GM21423 (cell line): Measurements from ENCODE around the gene DGKB.

Experiments
- ATAC-seq: cut with Tn5 transposase; IDR thresholded peaks from one replicate; pipeline ENCODE4 v1.9.1; 2021; ENCODE audit warnings: mild to moderate bottlenecking, moderate library complexity; ENCODE audit not compliant: unreplicated experiment

The DGKB gene

DNA sequence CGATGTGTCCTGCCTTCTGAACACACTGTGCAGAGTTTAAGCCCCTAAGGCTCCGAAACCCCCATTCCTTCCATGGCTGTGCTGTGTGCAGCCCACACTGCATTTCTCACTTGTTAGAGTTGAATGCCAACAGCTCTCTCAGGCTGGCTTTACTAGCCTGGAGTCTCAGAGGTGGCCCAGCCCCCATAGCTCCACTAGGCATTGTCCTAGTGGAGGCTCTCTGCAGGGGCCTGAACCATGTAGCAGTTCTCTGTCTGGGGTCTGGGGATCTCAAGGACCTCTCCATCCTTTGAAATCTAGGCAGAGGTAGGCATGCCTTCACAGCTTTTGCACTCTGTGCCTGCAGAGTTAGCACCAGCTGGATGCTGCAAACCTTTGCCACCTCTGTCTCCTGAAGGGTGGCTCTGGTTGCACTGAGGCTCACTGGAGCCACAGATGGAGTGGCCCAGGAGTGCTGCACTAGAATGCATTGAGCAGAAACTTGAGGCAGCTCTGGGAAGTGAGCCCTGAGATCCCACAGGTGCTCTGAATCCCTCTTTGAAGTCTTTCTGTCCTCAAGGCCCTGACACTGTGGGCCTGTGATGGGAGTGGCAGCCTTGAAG lies 301.7 kb downstream of the DGKB start:
- no peak for ATAC-seq

DNA sequence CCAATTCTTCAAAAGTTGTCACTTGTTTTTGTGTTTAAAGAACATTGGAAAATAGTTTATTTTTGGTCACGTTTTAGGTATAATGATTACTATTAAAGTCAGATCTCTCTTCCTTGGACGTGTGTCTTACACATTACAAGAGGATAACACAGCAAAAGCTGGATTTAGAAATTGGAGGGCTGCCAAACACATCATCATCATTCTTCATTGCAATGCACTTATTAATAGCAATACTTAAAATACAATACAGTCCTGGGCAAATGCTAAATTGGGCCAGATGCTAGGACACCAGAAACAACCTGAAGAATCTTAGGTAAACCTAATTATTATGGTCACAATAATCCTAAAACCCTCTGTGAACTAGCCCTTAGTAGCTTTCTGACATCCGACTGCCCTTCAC lies 303.6 kb downstream of the DGKB start:
- ATAC-seq, result no peak

DNA sequence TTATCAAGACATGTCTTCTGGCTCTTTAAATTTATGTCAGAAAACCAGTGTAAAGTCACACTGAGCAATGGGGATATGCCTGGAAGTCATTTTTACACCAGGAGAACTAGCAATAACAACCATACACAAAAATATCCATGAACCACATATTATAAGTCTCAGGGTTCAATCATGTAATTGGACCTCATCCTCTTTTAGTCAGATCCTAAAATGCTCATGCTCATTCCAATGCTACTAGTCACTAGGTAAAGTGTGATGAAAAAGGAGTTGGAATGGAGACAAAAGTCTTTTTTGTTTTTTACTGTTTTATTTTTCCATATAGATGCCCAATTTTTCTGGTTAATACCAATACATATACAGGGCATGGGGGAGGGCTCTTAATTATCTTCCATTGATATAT lies 306.1 kb downstream of the DGKB start:
- no peak for ATAC-seq

DNA sequence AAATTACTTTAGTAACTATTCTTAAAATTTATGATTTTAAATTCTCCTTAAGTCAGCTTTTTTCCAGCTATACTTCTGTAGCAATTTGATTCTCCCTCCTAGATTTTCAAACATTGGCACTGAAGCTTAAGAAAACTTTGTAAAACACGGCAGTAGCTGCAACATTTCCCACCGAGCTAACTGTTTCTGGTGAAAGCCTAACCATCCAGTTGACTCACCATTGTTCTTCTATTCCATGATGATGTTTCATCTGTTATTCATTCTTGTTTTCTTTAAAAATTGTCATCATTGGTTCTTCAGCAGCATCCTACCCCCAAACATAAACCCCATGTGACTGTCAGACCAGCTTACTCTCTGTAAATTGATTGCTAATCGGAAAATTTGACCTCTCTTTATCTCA lies 312.3 kb downstream of the DGKB start:
- ATAC-seq, result no peak

DNA sequence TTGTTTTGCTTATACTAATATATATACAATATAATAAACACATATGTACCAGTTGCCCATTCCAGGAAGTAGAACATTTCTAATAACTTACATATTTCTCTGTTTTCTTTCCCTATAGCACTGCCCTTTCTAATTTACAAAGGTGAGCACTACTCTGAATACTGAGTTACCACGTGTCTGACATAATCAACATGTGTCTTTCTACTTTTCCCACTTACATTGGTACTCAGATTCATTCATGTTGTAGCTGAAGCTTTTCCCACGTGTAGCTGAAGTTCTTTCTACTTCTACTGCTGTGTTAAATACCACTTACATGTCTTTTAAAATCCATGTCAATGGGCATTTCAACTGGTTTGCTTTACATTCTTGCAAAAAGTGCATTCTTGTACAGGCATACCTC lies 317.3 kb downstream of the DGKB start:
- no peak for ATAC-seq

DNA sequence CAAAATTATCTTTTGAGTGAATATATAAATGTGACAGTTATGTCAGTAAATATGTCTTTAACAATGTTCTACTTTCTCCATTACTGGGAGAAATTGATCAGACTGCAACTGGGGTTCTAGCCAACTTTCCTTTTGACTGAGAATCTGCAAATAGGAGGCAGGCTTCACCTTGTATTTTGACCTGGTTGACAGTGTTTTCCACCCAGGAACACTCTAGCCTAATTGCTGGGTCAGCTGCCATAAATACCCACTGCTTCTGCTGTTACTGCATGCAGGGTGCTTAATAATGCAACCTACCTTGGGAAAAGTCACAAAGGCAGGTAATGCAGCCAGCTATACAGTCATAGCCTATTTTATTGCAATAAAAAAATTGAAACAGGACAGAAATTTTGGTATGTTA lies 319.0 kb downstream of the DGKB start:
- ATAC-seq, result no peak

DNA sequence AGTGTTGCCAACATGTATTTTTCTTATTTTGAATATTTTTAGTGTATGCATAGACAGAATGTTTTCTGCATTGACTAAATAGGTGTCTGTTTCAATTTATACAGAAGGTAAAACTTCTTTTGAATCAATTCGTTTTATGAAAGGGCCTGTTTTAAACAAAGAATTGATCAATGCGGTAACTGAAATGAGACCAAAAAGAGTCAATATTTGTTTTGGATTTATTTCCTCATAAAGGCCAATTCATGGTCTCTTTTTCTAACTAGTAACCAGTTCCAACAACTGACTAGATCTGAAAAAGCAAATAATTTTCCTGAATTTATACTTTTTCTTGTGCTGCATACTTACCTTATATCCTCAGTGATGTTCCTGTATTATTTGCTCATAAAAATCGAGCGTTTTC lies 320.5 kb downstream of the DGKB start:
- no peak for ATAC-seq

DNA sequence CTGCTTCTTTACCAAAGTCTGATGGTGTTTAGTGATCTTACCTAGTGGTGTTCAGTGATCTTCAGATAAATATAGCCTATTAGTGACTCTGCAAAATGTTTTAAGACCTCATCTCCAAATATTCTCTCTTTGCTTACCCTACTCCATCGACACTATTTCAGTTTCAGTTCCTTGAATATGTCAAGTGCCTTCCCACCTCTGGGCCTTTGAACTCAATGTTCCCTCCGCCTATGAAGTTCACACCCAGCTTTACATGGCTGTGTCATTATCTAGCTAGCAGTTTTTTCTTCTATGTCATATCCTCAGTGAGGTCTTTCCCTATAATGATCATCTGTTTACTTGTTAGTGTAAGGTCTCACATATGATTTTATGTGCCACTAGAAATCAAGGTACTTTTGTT lies 322.6 kb downstream of the DGKB start:
- no peak for ATAC-seq

DNA sequence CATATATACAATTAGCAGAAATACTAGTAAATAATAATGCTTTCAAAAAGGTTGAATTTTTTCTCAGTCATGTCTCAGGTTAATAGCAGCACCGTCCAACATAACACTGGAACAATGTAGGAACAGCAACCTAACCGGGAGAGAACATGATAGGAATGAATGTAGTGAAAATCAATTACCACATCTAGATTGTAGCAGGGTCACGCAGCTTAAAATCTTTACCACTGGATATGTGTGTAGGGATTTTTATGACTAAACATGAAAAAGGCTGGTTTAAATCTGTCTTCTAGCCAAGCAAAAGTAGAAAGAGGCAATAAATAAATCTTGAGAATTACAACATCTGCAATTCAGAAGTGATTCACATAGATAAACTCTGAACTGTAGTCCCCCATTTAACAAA lies 326.0 kb downstream of the DGKB start:
- no peak for ATAC-seq

DNA sequence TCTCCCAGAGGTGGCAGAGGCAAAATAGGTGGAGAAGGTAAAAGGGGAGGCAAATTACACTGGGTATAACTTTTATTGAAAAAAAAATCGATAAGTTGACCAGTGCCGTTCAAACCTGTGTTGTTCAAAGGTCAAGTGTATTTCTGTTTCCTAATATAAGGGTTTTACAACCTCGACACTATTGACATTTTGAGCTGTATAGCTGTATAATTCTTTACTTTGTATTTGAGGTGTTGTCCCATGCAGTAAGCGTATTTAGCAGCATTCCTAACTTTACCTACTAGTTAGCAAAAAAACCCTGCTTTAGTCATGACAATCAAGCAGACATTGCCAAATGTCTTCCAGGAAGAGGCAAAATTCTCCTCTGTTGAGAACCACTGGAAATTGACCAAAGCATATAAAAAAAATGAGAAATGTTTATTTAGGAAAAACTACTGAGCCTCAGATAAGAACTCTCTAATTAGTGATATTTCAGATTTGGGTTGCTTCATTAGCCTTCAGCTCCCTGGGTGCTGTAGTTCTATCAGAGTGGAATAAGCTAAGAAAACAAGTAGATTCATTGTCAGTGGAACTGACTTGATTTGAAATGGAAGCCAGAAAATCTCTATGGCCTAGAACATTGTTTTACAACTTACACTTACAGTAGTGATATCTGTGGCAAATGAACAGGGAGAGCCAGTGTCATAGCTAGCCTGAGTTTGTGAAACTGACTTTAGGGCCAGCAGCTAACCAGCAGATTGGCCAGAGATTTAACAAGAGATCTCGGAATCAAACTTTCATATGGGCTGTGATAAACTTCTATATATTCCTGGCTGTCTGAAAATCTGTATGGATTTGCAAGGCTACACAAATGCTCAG lies 331.6 kb downstream of the DGKB start:
- no peak for ATAC-seq

DNA sequence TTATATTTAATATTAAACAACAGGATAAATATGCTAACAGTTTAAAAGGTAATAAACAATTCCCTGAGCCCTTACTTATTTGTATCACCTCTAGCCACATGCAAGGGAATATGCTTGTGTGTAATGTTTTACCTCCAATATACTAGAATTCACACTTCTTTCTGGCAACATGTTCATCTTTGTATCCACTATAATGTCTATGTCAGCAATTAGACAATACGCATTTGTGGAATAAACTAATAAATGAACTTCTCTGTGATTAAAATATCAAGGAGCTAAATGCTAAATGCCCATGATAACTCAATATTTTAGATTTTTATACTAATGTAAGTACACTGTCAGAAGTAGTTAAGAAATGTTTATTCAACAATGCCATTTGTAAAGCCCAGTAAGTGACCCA lies 350.5 kb downstream of the DGKB start:
- ATAC-seq, result no peak

DNA sequence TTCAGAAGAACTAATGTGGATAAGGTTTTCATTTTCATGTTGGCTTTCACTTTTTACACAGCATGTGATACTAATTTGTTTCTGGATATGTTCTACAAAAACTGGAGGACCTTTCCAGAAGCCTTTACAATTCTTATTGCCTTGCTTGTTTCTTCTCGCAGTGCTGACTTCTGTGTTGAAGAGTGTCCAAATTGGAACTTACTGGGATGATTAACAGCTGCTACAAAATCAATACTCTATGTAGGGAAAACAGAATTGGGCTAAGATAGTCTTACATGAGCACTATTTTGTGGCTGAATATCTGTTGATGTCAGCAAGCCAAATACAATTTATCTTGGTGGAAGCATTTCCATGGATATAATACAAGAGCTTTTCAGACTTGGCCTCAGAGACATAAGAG lies 351.2 kb downstream of the DGKB start:
- ATAC-seq, result no peak

DNA sequence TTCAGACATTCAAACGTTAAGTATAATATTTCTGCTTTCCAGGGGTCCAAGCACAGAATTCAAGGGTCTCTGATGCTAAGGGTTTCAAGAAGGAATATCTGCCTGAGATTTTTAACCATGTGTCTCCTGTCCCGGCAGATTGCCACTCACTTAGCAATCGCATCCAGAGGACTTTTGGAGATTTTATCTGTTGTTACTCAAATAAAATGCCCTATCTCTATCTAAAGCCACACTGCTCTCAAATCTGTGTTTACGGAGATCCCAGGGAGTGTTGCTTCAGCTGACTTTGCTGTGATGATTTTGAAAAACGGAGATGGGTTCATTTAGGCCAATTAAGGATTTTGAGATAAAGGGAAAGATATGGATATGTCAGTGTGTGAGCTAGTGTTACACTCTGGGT lies 359.9 kb downstream of the DGKB start:
- ATAC-seq, result no peak

DNA sequence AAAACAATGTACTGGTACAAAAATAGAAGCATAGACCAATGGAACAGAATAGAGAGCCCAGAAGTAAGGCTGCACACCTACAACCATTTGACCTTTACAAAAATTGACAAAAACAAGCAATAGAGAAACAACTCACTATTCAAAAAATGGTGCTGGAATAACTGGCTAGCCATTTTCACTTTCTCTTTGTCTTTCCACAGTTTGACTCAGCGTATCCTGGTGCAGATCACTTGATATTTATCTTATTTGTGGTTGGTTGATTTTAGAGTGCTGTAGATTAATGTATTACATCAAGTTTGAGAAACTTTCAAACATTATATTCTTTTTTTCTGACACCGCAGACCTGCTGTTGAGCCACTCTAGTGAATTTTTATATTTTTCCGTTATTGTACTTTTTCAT lies 381.4 kb downstream of the DGKB start:
- no peak for ATAC-seq

DNA sequence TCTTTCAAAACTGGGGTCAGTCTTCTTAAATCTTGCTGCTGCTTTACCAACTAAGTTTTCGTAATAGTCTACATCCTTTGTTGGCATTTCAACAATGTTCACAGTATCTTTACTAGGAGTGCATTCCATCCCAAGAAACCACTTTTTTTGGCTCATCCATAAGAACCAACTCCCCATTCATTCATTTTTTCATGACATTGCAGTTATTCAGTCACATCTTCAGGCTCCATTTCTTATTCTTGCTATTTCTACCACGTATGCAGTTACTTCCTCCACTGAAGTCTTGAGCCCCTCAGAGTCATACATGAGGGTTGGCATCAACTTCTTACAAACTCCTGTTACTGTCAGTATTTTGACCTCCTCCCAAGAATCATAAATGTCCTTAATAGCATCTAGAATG lies 392.3 kb downstream of the DGKB start:
- no peak for ATAC-seq

DNA sequence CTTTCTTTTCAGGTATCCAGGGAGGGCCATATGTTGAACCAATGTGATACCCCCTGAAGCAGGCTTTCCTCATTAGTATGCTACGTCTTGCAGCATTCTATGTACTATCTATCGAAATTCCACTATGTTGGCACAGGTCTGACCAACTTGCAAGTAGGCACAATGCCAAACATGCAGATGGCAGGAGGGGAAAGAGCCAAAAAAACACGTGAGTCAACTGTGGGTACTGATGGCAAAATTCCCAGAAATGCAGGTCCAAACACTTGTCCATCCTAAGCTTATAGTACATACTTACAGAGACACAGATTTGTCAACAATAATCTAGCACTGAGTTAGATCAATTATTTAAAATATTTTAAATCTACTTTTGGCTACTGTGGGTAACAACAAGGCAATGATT lies 394.9 kb downstream of the DGKB start:
- no peak for ATAC-seq

DNA sequence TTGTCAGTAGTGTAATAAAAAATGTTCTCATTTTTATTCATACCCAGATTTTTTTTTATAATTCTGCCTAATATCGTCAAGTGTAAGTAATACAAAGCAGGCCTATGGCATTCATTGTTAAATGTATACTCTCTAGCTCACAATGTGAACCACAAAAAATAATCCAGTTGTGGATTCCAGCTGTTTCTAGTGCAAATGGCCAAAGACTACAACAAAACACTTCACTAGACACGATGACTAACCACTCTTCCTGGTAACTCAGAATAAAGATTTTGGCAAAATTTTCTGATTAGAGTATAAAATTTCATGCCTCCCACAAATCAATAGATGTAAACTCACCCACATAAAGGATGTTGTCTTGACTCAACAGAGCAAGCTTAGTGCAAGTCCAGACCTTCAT lies 396.6 kb downstream of the DGKB start:
- ATAC-seq, result no peak

DNA sequence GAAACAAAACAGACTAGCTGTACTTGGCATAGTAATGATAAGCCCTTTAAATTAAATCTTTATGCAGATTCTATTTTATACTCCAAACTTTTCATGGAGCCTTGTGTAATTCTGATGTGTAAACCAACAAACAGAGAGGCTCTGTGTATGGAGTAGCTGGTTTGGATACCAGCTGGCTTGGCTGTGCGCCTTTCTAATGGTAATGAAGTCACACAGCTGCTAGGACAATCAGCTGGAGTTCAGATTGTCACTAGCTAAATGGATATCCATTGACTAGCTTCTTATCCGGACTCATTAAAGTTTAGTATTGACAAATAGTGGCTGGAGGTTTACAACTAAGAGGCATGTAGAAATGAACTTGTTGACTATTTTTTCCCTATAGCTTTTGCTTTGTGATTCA lies 398.4 kb downstream of the DGKB start:
- ATAC-seq, result no peak

DNA sequence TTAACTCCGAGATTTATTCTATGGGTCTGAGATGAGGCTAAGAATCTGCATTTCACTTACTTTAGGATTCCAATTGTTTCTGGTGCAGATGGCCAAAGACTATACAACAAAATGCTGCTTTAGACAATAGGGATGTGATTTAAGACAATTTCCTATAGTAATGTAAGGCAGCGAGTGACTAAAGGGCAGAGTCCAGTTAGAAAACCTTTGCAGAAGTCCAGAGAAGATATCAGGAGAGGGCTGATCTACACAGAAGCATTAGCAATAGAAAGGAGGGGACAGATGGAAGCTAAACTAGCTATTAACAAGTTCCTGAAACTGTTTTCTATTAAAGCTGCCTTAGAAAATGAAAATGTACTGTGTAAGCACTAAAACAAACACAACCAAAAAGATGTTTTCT lies 398.9 kb downstream of the DGKB start:
- ATAC-seq, result no peak

DNA sequence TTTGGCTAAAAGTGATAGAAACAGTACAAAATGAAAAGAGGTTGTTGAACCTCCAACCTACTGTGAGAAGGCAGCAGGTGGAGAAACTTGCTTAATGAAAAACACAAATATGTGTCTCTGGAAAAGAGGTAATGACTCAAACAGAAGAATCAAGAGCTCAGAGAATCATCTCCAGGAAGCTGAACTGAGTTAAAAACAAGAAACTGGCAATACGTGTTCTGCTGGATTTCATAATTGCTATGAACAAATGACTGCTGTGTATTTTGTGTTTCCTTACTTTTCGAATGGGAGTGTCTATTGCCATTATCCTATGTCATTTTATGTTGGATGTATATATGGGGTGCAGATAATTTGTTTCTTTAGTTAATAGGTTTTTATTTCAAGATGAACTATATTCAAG lies 401.1 kb downstream of the DGKB start:
- no peak for ATAC-seq

DNA sequence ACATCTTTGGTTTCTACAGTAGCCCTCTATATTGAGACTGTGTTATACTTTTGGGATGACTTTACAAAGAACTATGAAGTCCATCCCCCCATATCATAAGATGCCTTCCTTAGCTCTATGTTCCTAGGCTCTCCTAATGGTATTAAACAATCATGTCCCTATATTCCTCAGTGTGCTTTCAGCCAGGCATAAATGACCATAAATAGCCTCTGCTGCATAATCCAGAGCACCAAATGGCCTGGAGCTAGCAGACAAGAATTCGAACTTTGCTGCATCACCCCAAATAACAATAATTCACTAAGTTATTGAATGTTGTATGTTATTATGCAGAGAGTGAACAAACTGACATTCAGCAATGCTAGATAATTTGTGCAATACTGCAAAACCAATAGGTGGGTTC lies 405.2 kb downstream of the DGKB start:
- no peak for ATAC-seq

DNA sequence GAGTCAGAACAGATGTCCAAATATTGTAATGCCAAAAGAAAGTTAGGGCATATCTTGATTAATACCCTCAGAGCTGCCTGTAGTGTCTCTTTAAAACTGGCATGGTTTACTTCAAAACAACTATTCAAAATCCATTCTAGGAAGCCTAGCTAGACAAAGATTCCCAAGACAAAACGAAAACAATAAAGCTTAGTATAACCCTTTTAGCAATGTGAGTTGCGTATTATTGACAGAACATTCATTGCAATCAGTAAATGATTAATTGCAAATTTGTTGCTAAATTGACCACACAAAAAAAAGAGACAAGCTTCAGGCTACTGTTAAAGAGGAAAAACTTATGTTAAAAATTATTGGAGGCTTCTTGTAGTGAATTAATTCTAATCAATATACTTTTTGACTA lies 406.9 kb downstream of the DGKB start:
- no peak for ATAC-seq
